Activated naive CD4-positive, alpha-beta T cell treated with anti-CD3 and anti-CD28 coated beads for 36 hours (primary cell): ENCODE results near the gene RERE. TPM values are rescaled to one million over a fixed set of nuclear protein-coding genes. Genes with fewer than 3 reads are reported as not detected.
"Not testable (repeated sequence)": the region's sequence is repeated elsewhere in the genome, so short reads cannot be mapped to it uniquely, and the experiment has no call there.

Experiments used
- CTCF ChIA-PET: fragments of 350-600 bp; sonication (Branson Sonifier 250); formaldehyde crosslinking; loops from one replicate; lab custom pipeline; 2021; ENCODE audit warnings: antibody characterized with exemption; lab: Charles Lee
- DNase-seq: peaks from one replicate; pipeline ENCODE4 v3.0.0-alpha.2; 2020
- H3K27ac Mint-ChIP-seq: one replicate; pipeline ENCODE4 v1.8.0; 2021; ENCODE audit warnings: mild to moderate bottlenecking, mixed read lengths
- H3K27me3 Mint-ChIP-seq: one replicate; pipeline ENCODE4 v1.8.0; 2021; ENCODE audit warnings: low read depth, mixed read lengths
- H3K36me3 Mint-ChIP-seq: one replicate; pipeline ENCODE4 v1.8.0; 2021; ENCODE audit warnings: low read depth, mixed read lengths
- H3K4me1 Mint-ChIP-seq: one replicate; pipeline ENCODE4 v1.8.0; 2021; ENCODE audit warnings: low read depth, mixed read lengths
- H3K4me3 Mint-ChIP-seq: one replicate; pipeline ENCODE4 v1.8.0; 2021; ENCODE audit warnings: mild to moderate bottlenecking, moderate library complexity, mixed read lengths
- H3K9me3 Mint-ChIP-seq: one replicate; pipeline ENCODE4 v1.8.0; 2021; ENCODE audit warnings: mixed read lengths
- intact Hi-C: fragments of 100-400 bp; cut with micrococcal nuclease; formaldehyde crosslinking; loops from one replicate; pipeline ENCODE4 v1.15.1; 2023
- total RNA-seq, 2 experiments: library from RNA; stranded (reverse); gene quantifications; one replicate each; pipeline ENCODE4 v1.2.3, GENCODE V29; 2021

RERE gene
- total RNA-seq, 2 experiments from 2014 or later: 46.4 to 47.6 TPM

GRCh38 chr1:8640950-8641349 lies 176.5 kb downstream of the RERE start:
- Mint-ChIP-seq H3K4me3 (no peak overlapping the region), H3K27ac (no peak overlapping the region), H3K27me3 (no peaks in the 10 kb centered on the region), H3K9me3 (no peaks in the 10 kb centered on the region), H3K4me1 (peaks cover 19% of the 10 kb centered on the region), H3K36me3 (peaks cover 2% of the 10 kb centered on the region)
- no peak for DNase-seq
- CTCF ChIA-PET: interaction anchor here (0.8 kb wide), 1 partner anchor 9 kb away, joined by 3 read pairs; no protein-coding TSS in a partner anchor
- intact Hi-C loops: no loop called here

DNA sequence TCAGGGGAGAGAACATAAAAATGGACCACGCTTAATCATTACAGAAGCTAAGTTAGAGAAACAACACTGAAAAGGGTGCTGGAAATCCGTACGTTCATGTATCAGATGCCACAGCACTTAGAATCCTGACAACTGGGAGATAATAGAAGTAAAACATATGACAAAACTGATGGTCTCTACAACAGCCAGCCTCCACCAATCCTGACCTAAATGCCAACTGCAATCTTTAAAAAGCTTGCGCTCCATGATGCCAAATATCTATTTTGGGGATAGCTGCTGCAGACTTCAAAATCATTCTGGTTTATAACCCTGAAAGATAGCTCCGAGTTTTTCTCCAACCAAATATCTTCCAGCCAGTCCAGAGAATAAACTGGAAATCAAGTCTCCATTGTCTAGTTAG lies 178.3 kb downstream of the RERE start:
- no peak for DNase-seq
- H3K27me3 Mint-ChIP-seq: no peaks in the 10 kb centered on the region
- CTCF ChIA-PET: interaction anchor here (0.7 to 1.1 kb wide), 2 partner anchors 9 to 11 kb away, joined by 3 to 6 read pairs; no protein-coding TSS in a partner anchor
- H3K27ac Mint-ChIP-seq: no peak overlapping the region
- peaks cover 1% of the 10 kb centered on the region for H3K36me3 Mint-ChIP-seq
- H3K4me1 Mint-ChIP-seq: peaks cover 16% of the 10 kb centered on the region
- intact Hi-C loops: no loop called here
- H3K9me3 Mint-ChIP-seq: no peaks in the 10 kb centered on the region
- H3K4me3 Mint-ChIP-seq: no peak overlapping the region

DNA sequence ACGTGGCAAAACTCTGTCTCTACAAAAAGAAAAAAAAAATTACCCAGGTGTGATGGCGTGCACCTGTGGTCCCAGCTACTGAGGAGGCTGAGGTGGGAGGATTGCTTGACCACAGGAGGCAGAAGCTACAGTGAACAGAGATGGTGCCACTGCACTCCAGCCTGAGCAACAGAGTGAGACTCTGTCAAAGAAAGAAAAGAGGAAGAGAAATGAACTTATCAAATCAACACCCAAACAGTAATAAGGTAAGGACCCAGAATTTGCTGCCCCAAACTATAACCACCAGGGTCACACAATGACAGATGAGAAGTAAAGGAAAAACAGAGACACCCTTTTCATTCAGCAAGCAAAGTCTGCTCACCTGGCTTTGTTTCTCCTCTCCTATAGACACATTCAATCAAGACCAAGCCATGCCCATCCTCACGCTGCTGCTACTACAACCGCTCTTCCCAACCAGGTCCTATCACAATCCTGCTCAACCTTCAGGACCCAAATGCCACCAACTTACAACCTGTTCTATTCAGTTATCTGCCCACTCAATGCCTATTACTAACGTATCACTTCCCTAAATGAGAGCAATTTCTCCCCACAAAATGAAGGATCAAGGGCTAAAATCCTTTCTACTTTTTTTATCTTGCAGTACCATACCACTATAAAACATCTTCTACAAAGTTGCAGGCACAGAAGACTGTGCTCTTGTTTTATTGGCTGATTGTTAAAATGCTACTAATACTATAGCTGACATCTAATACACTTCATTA lies 183.5 kb downstream of the RERE start:
- H3K4me1 Mint-ChIP-seq: peaks cover 40% of the 10 kb centered on the region
- CTCF ChIA-PET: no interaction called here
- H3K27ac Mint-ChIP-seq: no peak overlapping the region
- peaks cover 1% of the 10 kb centered on the region for H3K36me3 Mint-ChIP-seq
- DNase-seq: no peak
- H3K27me3 Mint-ChIP-seq: no peaks in the 10 kb centered on the region
- H3K4me3 Mint-ChIP-seq: no peak overlapping the region
- intact Hi-C loops: no loop called here
- no peaks in the 10 kb centered on the region for H3K9me3 Mint-ChIP-seq

DNA sequence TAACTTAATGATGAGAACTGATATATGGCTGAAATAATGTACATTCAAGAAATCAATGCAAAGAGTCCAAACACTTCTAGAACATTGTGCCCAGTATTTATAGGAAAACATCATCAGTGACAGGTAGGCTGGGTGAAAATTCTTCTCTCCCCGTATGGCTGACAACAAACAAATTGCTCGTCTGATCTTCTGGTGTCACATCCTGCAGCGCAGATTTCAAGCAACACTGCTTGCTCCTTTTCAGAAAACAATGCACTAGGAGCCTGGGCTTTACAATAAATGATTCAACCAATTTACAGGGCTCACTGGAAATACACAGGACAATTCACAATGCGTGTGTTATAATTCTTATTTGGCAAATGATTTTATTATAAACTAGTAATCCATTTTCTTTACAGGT lies 185.3 kb downstream of the RERE start:
- Mint-ChIP-seq H3K27me3 (no peaks in the 10 kb centered on the region), H3K4me3 (no peak overlapping the region), H3K4me1 (peaks cover 42% of the 10 kb centered on the region), H3K36me3 (peaks cover 1% of the 10 kb centered on the region), H3K27ac (no peak overlapping the region), H3K9me3 (no peaks in the 10 kb centered on the region)
- CTCF ChIA-PET: interaction anchor here (0.6 kb wide), 1 partner anchor 591 kb away, joined by 3 read pairs; no protein-coding TSS in a partner anchor
- intact Hi-C loops: no loop called here
- no peak for DNase-seq

DNA sequence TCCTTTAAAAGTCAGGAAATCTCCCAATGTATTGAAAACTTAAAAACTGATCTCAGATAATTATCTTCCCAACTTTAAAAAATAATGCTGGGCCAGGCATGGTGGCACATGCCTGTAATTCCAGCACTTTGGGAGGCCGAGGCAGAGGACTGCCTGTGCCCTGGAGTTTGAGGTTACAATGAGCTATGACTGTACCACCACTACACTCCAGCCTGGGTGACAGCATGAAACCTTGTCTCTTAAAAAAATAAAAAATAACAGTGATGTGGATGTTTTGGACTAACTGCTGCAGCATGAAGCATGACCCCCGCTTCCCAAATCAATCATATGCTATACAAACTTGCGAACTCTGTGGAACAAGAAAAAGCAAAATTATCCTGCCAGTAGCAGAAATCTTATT lies 186.3 kb downstream of the RERE start:
- H3K27me3 Mint-ChIP-seq: no peaks in the 10 kb centered on the region
- H3K27ac Mint-ChIP-seq: no peak overlapping the region
- CTCF ChIA-PET: no interaction called here
- peaks cover 49% of the 10 kb centered on the region for H3K4me1 Mint-ChIP-seq
- H3K9me3 Mint-ChIP-seq: no peaks in the 10 kb centered on the region
- intact Hi-C loops: no loop called here
- H3K36me3 Mint-ChIP-seq: peaks cover 1% of the 10 kb centered on the region
- H3K4me3 Mint-ChIP-seq: no peak overlapping the region
- no peak for DNase-seq

GRCh38 chr1:8629241-8630091 lies 188.0 kb downstream of the RERE start:
- CTCF ChIA-PET: interaction anchor here (0.6 to 1.6 kb wide), 2 partner anchors 65 to 455 kb away, joined by 3 to 4 read pairs; no protein-coding TSS in a partner anchor
- Mint-ChIP-seq H3K36me3 (peaks cover under 1% of the 10 kb centered on the region), H3K4me1 (peaks cover 58% of the 10 kb centered on the region), H3K4me3 (no peak overlapping the region), H3K27ac (no peak overlapping the region), H3K9me3 (no peaks in the 10 kb centered on the region), H3K27me3 (no peaks in the 10 kb centered on the region)
- DNase-seq: peak; percentile 37
- intact Hi-C loops: loop anchor here (2.0 to 5.0 kb wide), 3 partner anchors 19 to 33 kb away; no protein-coding TSS in a partner anchor

DNA sequence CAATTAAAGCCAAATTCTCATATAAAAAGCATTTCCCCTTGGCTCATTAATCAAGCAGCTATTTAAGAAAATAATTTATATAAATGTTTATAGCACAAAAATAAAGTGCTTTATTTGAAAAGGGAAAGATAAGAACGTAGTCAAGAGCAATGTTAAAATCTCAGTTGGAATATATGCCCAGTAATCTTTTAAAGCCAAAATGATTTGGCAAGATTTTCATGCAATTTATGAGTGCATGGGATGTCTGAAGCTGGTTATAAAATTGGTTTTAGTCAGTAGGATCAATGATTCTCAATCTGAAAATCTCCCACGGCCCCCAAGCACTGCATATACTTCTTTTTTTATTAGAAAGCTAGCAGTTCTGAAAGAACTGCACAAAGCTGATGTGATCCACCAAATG lies 188.8 kb downstream of the RERE start:
- Mint-ChIP-seq H3K9me3 (no peaks in the 10 kb centered on the region), H3K27me3 (no peaks in the 10 kb centered on the region), H3K4me1 (peaks cover 61% of the 10 kb centered on the region), H3K27ac (no peak overlapping the region), H3K4me3 (no peak overlapping the region), H3K36me3 (peaks cover 2% of the 10 kb centered on the region)
- intact Hi-C loops: loop anchor here (2.0 to 5.0 kb wide), 3 partner anchors 20 to 34 kb away; no protein-coding TSS in a partner anchor
- CTCF ChIA-PET: interaction anchor here (1.2 to 1.6 kb wide), 3 partner anchors 10 to 98 kb away, joined by 3 to 6 read pairs (median 4); no protein-coding TSS in a partner anchor
- DNase-seq: no peak

DNA sequence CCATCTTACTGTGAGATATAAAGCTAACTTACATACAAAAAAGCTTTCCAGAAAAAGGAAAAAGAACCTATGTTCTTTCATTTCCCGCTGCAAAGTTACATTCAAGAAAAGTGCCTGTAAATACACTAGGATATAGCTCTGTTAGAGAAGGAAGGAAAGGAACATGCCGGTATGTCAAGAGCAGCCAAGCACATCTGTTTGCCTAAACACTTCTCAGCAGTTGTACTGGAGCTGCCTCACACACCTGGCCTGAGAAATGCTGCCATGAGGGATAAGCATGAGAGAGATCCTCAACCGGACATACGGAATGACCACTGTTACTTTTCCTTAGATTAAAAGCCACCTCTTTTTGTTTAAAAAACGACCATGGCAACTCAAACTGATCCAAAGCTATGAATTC lies 189.7 kb downstream of the RERE start:
- H3K27ac Mint-ChIP-seq: no peak overlapping the region
- H3K9me3 Mint-ChIP-seq: no peaks in the 10 kb centered on the region
- peaks cover 3% of the 10 kb centered on the region for H3K36me3 Mint-ChIP-seq
- intact Hi-C loops: loop anchor here (2.0 to 5.0 kb wide), 3 partner anchors 21 to 35 kb away; no protein-coding TSS in a partner anchor
- peaks cover 66% of the 10 kb centered on the region for H3K4me1 Mint-ChIP-seq
- DNase-seq: no peak
- H3K27me3 Mint-ChIP-seq: no peaks in the 10 kb centered on the region
- no peak overlapping the region for H3K4me3 Mint-ChIP-seq
- CTCF ChIA-PET: interaction anchor here (0.7 to 1.3 kb wide), 4 partner anchors 11 to 99 kb away, joined by 3 to 6 read pairs (median 4); no protein-coding TSS in a partner anchor

DNA sequence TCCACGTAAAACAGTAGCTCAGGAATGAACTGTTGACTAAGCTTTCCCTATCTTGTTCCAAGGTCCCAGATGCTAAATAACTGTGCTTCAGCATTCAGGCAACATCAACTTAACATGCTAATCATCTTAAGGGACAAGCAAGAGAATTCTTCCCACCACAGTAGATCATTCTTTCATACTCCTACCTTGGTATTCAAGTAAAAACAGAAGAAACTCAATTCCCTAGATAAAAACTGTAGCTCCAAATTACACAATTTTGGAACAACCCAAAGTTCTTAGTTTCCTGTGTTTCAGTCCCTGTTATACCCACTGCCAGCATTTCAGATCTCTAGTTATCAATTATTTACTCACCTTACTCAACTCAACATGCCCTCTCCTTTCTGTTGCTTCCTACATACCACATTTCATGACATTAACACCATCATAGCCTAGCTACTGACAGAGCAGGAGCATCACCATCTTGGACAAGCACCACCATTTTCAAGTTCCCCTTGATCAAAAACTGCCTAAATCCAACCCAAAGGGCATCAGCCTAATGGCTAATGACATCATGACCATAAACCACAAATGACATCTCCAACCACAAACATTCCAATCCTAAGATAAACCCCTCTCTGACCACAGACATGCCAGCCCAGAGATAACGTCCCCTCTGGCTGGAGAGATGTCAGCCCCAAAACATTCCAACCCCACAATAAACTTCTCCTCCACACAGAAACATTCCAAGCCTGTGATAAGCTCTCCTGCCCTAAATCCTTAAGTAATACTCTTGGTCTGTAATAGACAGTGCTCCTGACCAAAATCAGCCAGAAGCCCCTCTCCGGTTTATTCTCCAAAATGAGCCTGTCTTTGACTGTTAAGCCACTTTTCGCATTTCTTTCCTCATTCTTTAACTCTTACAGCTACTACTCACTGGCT lies 191.2 kb downstream of the RERE start:
- CTCF ChIA-PET: no interaction called here
- intact Hi-C loops: loop anchor here (5.0 kb wide), 1 partner anchor 36 kb away; no protein-coding TSS in a partner anchor
- Mint-ChIP-seq H3K9me3 (no peaks in the 10 kb centered on the region), H3K4me1 (peaks cover 55% of the 10 kb centered on the region), H3K27ac (no peak overlapping the region), H3K4me3 (no peak overlapping the region), H3K36me3 (peaks cover 3% of the 10 kb centered on the region), H3K27me3 (no peaks in the 10 kb centered on the region)
- no peak for DNase-seq

DNA sequence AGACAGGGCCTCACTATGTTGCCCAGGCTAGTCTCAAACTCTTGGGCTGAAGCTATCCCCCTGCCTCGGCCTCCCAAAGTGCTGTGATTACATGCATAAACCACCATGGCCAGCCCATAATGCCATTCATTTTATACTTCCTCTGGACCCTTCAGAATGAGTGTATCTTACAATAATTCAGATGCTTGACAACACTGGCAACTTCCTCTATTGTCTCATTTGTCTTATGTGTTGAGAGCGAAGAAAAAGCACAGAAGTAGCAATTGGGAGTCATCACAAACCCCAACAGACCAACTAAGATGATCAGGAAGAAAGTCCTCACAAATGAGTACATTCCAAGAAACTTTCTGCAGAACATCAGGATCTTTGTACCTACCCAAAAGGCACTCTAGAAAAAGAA lies 191.9 kb downstream of the RERE start:
- Mint-ChIP-seq H3K36me3 (peaks cover 3% of the 10 kb centered on the region), H3K9me3 (no peaks in the 10 kb centered on the region), H3K4me1 (peaks cover 50% of the 10 kb centered on the region), H3K27me3 (no peaks in the 10 kb centered on the region), H3K27ac (no peak overlapping the region), H3K4me3 (no peak overlapping the region)
- intact Hi-C loops: loop anchor here (5.0 kb wide), 1 partner anchor 37 kb away; no protein-coding TSS in a partner anchor
- DNase-seq: no peak
- CTCF ChIA-PET: no interaction called here

DNA sequence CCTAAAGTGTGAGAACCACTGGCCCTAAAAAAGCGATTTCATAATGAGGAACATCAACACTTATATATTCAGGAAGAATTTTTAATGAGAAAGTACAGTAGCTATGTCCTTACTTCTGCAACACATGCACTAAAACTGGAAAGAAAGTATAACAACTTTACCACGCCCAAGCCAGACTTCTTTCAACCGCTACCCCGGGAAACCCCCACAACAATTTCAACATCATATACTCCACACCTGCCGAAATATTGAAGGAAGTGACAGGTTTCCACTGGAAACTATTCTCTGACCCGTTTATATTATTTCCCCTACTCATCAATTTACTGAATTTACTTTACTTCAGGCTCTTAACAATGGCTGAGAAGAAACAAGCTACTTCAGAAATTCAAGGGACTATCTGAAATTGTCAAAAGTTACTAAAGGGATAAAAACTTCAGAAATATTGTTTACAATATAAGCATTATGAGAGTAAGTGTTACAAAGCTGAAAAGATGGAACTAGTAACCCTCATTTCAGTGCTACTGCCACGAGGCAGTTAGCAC lies 193.7 kb downstream of the RERE start:
- H3K27me3 Mint-ChIP-seq, H3K4me3 Mint-ChIP-seq, CTCF ChIA-PET, H3K9me3 Mint-ChIP-seq, H3K36me3 Mint-ChIP-seq: not testable (repeated sequence)
- peak; percentile 58 for DNase-seq
- H3K27ac Mint-ChIP-seq: peak overlapping the region; percentile 0
- intact Hi-C loops: loop anchor here (1.0 kb wide), 2 partner anchors 19 to 26 kb away; no protein-coding TSS in a partner anchor
- H3K4me1 Mint-ChIP-seq: peaks cover 32% of the 10 kb centered on the region
